Glutamatergic neuron (in vitro differentiated cells): Measurements from ENCODE around the gene FGF22. TPM values are rescaled to one million over a fixed set of nuclear protein-coding genes. Genes with fewer than 3 reads are reported as not detected.

Experiments
- DNase-seq: peaks from one replicate; pipeline ENCODE4 v3.0.0; 2022
- H3K27ac Mint-ChIP-seq: one replicate; pipeline ENCODE4 v1.8.0; 2020; ENCODE audit warnings: mild to moderate bottlenecking, mixed read lengths, inconsistent platforms; ENCODE audit not compliant: unreplicated experiment
- H3K27me3 Mint-ChIP-seq: one replicate; pipeline ENCODE4 v1.8.0; 2020; ENCODE audit warnings: mild to moderate bottlenecking, moderate library complexity, mixed read lengths, inconsistent platforms; ENCODE audit not compliant: unreplicated experiment
- H3K36me3 Mint-ChIP-seq: one replicate; pipeline ENCODE4 v1.8.0; 2020; ENCODE audit warnings: mild to moderate bottlenecking, mixed read lengths, inconsistent platforms; ENCODE audit not compliant: unreplicated experiment
- H3K4me1 Mint-ChIP-seq: one replicate; pipeline ENCODE4 v1.8.0; 2020; ENCODE audit warnings: mild to moderate bottlenecking, low read depth, mixed read lengths, inconsistent platforms; ENCODE audit not compliant: unreplicated experiment
- H3K4me3 Mint-ChIP-seq: one replicate; pipeline ENCODE4 v1.8.0; 2020; ENCODE audit warnings: mild to moderate bottlenecking, mixed read lengths, inconsistent platforms; ENCODE audit not compliant: unreplicated experiment
- H3K9me3 Mint-ChIP-seq: one replicate; pipeline ENCODE4 v1.8.0; 2020; ENCODE audit warnings: mild to moderate bottlenecking, moderate library complexity, mixed read lengths, inconsistent platforms; ENCODE audit not compliant: unreplicated experiment
- CTCF ChIP-seq: fragments of 200-600 bp; sonication (generic); IDR thresholded peaks from one replicate; pipeline ENCODE4 v1.5.0; 2021; ENCODE audit not compliant: partially characterized antibody, unreplicated experiment
- total RNA-seq: library from RNA; stranded (reverse); fragmentation: NEBNext Ultra II Directional; extraction: Animal tissue kit (Norgen Biotek cat#: 25700); gene quantifications from one replicate; pipeline ENCODE4 v1.2.1, GENCODE V29; 2021; ENCODE audit not compliant: unreplicated experiment

Gene FGF22
- total RNA-seq, 1 donor from 2014 or later: 1.5 TPM

- Mint-ChIP-seq H3K36me3 (no peaks in the 10 kb centered on the region), H3K4me3 (no peak overlapping the region), H3K27ac (no peak overlapping the region), H3K4me1 (peaks cover 9% of the 10 kb centered on the region), H3K9me3 (peaks cover 11% of the 10 kb centered on the region), H3K27me3 (peaks cover 7% of the 10 kb centered on the region)
- TF ChIP-seq CTCF: no peak
- no peak for DNase-seq
These were observed 25.7 kb upstream of the FGF22 start for GRCh38 chr19:613732-614567.

GRCh38 chr19:615619-616018, 24.1 kb upstream of the FGF22 start:
- no peak for DNase-seq
- no peak for TF ChIP-seq CTCF
- H3K4me3 Mint-ChIP-seq: peak overlapping the region; percentile 70

GRCh38 chr19:616062-616700, 23.5 kb upstream of the FGF22 start:
- no peaks in the 10 kb centered on the region for H3K36me3 Mint-ChIP-seq
- H3K27ac Mint-ChIP-seq: no peak overlapping the region
- H3K4me1 Mint-ChIP-seq: peaks cover 5% of the 10 kb centered on the region

More at GRCh38 chr19:615619-616018, 24.1 kb upstream of the FGF22 start:
- Mint-ChIP-seq H3K9me3 (peaks cover 11% of the 10 kb centered on the region), H3K36me3 (no peaks in the 10 kb centered on the region), H3K27me3 (peaks cover 9% of the 10 kb centered on the region), H3K4me1 (peaks cover 8% of the 10 kb centered on the region), H3K27ac (peak overlapping the region; percentile 12)

GRCh38 chr19:616747-617526, 22.7 kb upstream of the FGF22 start:
- H3K4me1 Mint-ChIP-seq: peaks cover 2% of the 10 kb centered on the region

More at GRCh38 chr19:616062-616700, 23.5 kb upstream of the FGF22 start:
- H3K4me3 Mint-ChIP-seq: no peak overlapping the region
- peaks cover 9% of the 10 kb centered on the region for H3K9me3 Mint-ChIP-seq
- DNase-seq: no peak
- TF ChIP-seq CTCF: no peak
- peaks cover 6% of the 10 kb centered on the region for H3K27me3 Mint-ChIP-seq

More at GRCh38 chr19:616747-617526, 22.7 kb upstream of the FGF22 start:
- no peak for TF ChIP-seq CTCF
- no peak overlapping the region for H3K27ac Mint-ChIP-seq
- H3K36me3 Mint-ChIP-seq: no peaks in the 10 kb centered on the region
- peaks cover 6% of the 10 kb centered on the region for H3K27me3 Mint-ChIP-seq
- DNase-seq: no peak
- peaks cover 9% of the 10 kb centered on the region for H3K9me3 Mint-ChIP-seq
- no peak overlapping the region for H3K4me3 Mint-ChIP-seq
